Tibial artery (tissue), 4 donors: ENCODE results near the gene MATCAP1.

Experiments used
- DNase-seq, 2 donors: peaks; one replicate each; pipeline ENCODE4 v3.0.0-alpha.2; 2019
- H3K27ac ChIP-seq, 2 donors: fragments of 200-600 bp; sonication (generic) in 1 of 2; 1 replicate in 1 of 2; 2 replicates in 1 of 2; pipeline ENCODE4 v1.5.1; 2018 to 2019; ENCODE audit warnings: mild to moderate bottlenecking in 1 of 2
- H3K27me3 ChIP-seq, 2 donors: fragments of 200-600 bp; sonication (generic) in 1 of 2; one replicate each; pipeline versions ENCODE4 v1.5.1 to v1.6.0; 2016 to 2019
- H3K36me3 ChIP-seq, 3 donors: fragments of 200-600 bp; sonication (generic) in 2 of 3; one replicate each; pipeline ENCODE4 v1.5.1; 2016 to 2019; ENCODE audit warnings: mild to moderate bottlenecking in 2 of 3
- H3K4me1 ChIP-seq, 4 donors: fragments of 200-600 bp; sonication (generic) in 2 of 4; 1 replicate in 3 of 4; 2 replicates in 1 of 4; pipeline ENCODE4 v1.5.1; 2016 to 2019
- H3K4me3 ChIP-seq, 2 donors: fragments of 200-600 bp; sonication (generic) in 1 of 2; 1 replicate in 1 of 2; 2 replicates in 1 of 2; pipeline ENCODE4 v1.5.1; 2018 to 2019; ENCODE audit warnings: mild to moderate bottlenecking in 2 of 2
- H3K9me3 ChIP-seq, 3 donors: fragments of 200-600 bp; sonication (generic) in 1 of 3; one replicate each; pipeline ENCODE4 v1.5.1; 2016 to 2019
- CTCF ChIP-seq, 2 experiments: fragments of 200-600 bp in 1 of 2; fragments of 450-650 bp in 1 of 2; IDR thresholded peaks; one replicate each; pipeline ENCODE4 v1.5.1; 2017 to 2019; ENCODE audit warnings: antibody characterized with exemption in 2 of 2, mild to moderate bottlenecking in 1 of 2, moderate library complexity in 1 of 2
- intact Hi-C: fragments of 100-400 bp; cut with DNase I; formaldehyde crosslinking; loops from one replicate; pipeline ENCODE4 v1.15.0; 2023; ENCODE audit warnings: low total_unique reads

MATCAP1 gene

DNA sequence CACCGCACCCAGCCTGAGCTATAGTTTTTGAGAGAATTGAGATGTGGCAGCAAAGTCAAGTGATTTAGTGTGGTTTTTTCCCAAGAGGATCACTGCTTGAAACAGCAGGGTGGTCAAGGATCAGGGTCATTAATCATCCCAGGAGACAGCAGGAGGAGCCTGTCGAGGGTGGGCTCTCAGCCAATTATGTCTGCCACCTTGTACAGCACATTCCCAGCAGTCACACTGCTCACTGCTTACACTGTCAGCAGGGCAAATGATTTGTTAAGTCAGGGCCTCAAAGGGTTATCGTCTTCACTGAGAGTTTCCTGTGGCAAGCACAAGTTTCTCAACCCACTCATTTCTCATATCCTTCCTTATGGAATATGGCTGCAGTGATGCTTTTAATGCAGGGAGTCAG is 46.2 kb downstream of the MATCAP1 start:
- DNase-seq, result no peak
- intact Hi-C loops, result no loop called here
- no peaks in the 10 kb centered on the region for H3K9me3 ChIP-seq
- H3K27me3 ChIP-seq, result no peaks in the 10 kb centered on the region
- no peak for TF ChIP-seq CTCF (IDR thresholded peaks at IDR 0.05)
- no peak overlapping the region for H3K27ac ChIP-seq
- peaks cover 88 to 99% (median 95%) of the 10 kb centered on the region in 3 donors for H3K36me3 ChIP-seq
- no peak overlapping the region for H3K4me3 ChIP-seq
- no peaks in the 10 kb centered on the region for H3K4me1 ChIP-seq

DNA sequence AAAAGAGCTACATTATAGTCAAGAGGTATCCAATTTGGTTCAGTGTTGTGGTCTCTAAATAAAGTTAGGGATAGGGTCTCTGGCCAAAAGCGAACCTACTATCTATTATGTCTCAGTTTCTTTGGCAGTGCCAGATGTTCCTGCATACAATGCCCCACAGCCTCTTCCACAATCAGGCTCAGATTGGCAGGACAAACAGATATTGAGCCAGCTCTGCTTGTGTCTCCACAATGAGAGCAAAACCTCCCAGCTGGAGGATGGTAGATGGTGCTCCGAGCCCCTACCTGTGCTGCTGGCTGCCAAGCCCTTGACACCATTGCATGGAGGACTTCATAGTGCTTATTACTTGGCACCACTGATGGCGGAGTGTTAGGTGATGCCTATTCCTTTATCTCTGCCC is 54.3 kb downstream of the MATCAP1 start:
- TF ChIP-seq CTCF (IDR thresholded peaks at IDR 0.05), result no peak
- no peaks in the 10 kb centered on the region for H3K4me1 ChIP-seq
- H3K27me3 ChIP-seq, result no peaks in the 10 kb centered on the region
- peaks cover 36 to 99% (median 38%) of the 10 kb centered on the region in 3 donors for H3K36me3 ChIP-seq
- no peak overlapping the region for H3K4me3 ChIP-seq
- no peak for DNase-seq
- intact Hi-C loops, result no loop called here
- H3K9me3 ChIP-seq, result no peaks in the 10 kb centered on the region
- H3K27ac ChIP-seq, result no peak overlapping the region

DNA sequence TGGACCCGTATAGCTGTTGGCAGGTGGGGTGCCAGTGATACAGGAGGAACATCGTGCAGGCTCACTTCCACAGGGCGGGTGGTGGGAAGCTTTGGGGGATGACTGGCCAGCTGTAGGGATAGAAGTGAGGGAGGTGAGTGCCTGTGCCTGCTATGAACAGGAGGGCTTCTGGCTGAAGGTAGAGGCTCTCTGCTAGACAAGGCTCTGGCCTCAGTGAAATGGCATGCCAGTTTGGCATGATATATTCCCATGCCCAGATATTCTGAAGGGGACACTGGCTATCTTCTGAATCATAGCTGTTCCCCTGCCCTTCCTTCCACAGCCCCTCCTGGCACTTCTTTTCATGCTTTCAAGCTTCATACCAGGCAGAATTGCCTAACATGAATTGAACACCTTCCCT is 54.9 kb downstream of the MATCAP1 start:
- intact Hi-C loops, result no loop called here
- Histone ChIP-seq H3K4me1 (no peaks in the 10 kb centered on the region), H3K4me3 (no peak overlapping the region), H3K27me3 (no peaks in the 10 kb centered on the region), H3K27ac (no peak overlapping the region), H3K36me3 (peaks cover 36 to 99% (median 38%) of the 10 kb centered on the region in 3 donors), H3K9me3 (no peaks in the 10 kb centered on the region)
- no peak for DNase-seq
- no peak for TF ChIP-seq CTCF (IDR thresholded peaks at IDR 0.05)

DNA sequence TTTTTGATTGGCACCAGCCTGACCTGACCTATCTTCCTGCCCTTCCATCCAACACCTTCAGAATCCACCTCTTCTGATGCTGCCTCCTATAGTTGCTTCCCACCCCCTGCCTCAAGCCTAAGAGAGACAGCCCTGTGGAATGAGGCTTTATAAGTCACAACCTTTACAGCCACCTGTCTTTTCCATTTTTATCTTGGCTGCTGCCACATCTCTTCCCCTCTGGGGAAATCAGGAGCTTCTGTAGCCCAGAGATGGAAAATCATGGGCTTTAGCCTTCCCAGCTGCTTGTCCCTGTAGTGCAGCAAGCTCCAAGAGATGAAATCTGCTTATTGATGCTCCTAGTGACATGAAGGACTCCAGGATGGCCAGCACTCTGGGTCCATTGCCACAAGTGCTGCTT is 55.3 kb downstream of the MATCAP1 start:
- Histone ChIP-seq H3K9me3 (no peaks in the 10 kb centered on the region), H3K4me3 (no peak overlapping the region), H3K4me1 (no peaks in the 10 kb centered on the region), H3K36me3 (peaks cover 38 to 99% (median 41%) of the 10 kb centered on the region in 3 donors), H3K27me3 (no peaks in the 10 kb centered on the region), H3K27ac (no peak overlapping the region)
- intact Hi-C loops, result no loop called here
- TF ChIP-seq CTCF (IDR thresholded peaks at IDR 0.05), result no peak
- no peak for DNase-seq
